ENCODE data around the gene IL2RG.

IL2RG gene

GRCh38 chrX:71143508-71143907 lies 32.1 kb upstream of the IL2RG start:
- no peak for DNase-seq
- H3K27ac ChIP-seq (ENCODE audit: insufficient read depth, low read length, poor library complexity, severe bottlenecking), result no peak overlapping the region

GRCh38 chrX:71140440-71140839 lies 29.1 kb upstream of the IL2RG start:
- no peak overlapping the region for H3K4me3 ChIP-seq (ENCODE audit: insufficient read depth, low read depth, low read length, poor library complexity, severe bottlenecking)
- H3K9me3 ChIP-seq (ENCODE audit: control insufficient read depth, low read length), result no peaks in the 10 kb centered on the region
- no peak overlapping the region for H3K27ac ChIP-seq (ENCODE audit: insufficient read depth, low read length, poor library complexity, severe bottlenecking)
- no peaks in the 10 kb centered on the region for H3K27me3 ChIP-seq (replicated peaks; ENCODE audit: control insufficient read depth, insufficient read depth, low read length, poor library complexity, severe bottlenecking)
- no peak for DNase-seq
- peaks cover 34% of the 10 kb centered on the region for H3K36me3 ChIP-seq (ENCODE audit: control insufficient read depth, insufficient read depth, low read length)
- H3K4me1 ChIP-seq (ENCODE audit: control insufficient read depth, insufficient read depth, low read length, poor library complexity, severe bottlenecking), result peaks cover 4% of the 10 kb centered on the region

More at GRCh38 chrX:71143508-71143907, 32.1 kb upstream of the IL2RG start:
- Histone ChIP-seq H3K4me1 (ENCODE audit: control insufficient read depth, insufficient read depth, low read length, poor library complexity, severe bottlenecking) (peaks cover 9% of the 10 kb centered on the region), H3K27me3 (replicated peaks; ENCODE audit: control insufficient read depth, insufficient read depth, low read length, poor library complexity, severe bottlenecking) (no peaks in the 10 kb centered on the region), H3K4me3 (ENCODE audit: insufficient read depth, low read depth, low read length, poor library complexity, severe bottlenecking) (no peak overlapping the region), H3K9me3 (ENCODE audit: control insufficient read depth, low read length) (no peaks in the 10 kb centered on the region), H3K36me3 (ENCODE audit: control insufficient read depth, insufficient read depth, low read length) (peaks cover 7% of the 10 kb centered on the region)

GRCh38 chrX:71131510-71131909 lies 20.1 kb upstream of the IL2RG start:
- Histone ChIP-seq H3K36me3 (ENCODE audit: control insufficient read depth, insufficient read depth, low read length) (peaks cover 41% of the 10 kb centered on the region), H3K4me1 (ENCODE audit: control insufficient read depth, insufficient read depth, low read length, poor library complexity, severe bottlenecking) (peaks cover 8% of the 10 kb centered on the region), H3K4me3 (ENCODE audit: insufficient read depth, low read depth, low read length, poor library complexity, severe bottlenecking) (no peak overlapping the region), H3K27me3 (replicated peaks; ENCODE audit: control insufficient read depth, insufficient read depth, low read length, poor library complexity, severe bottlenecking) (no peaks in the 10 kb centered on the region), H3K9me3 (ENCODE audit: control insufficient read depth, low read length) (no peaks in the 10 kb centered on the region), H3K27ac (ENCODE audit: insufficient read depth, low read length, poor library complexity, severe bottlenecking) (no peak overlapping the region)
- DNase-seq, result no peak

- peaks cover 8% of the 10 kb centered on the region for H3K4me1 ChIP-seq (ENCODE audit: control insufficient read depth, insufficient read depth, low read length, poor library complexity, severe bottlenecking)
- no peaks in the 10 kb centered on the region for H3K27me3 ChIP-seq (replicated peaks; ENCODE audit: control insufficient read depth, insufficient read depth, low read length, poor library complexity, severe bottlenecking)
- no peak overlapping the region for H3K4me3 ChIP-seq (ENCODE audit: insufficient read depth, low read depth, low read length, poor library complexity, severe bottlenecking)
- DNase-seq, result peak; percentile 57 to 63 (median 62)
- peaks cover 44% of the 10 kb centered on the region for H3K36me3 ChIP-seq (ENCODE audit: control insufficient read depth, insufficient read depth, low read length)
- H3K9me3 ChIP-seq (ENCODE audit: control insufficient read depth, low read length), result no peaks in the 10 kb centered on the region
- H3K27ac ChIP-seq (ENCODE audit: insufficient read depth, low read length, poor library complexity, severe bottlenecking), result no peak overlapping the region
These were observed 17.8 kb upstream of the IL2RG start for GRCh38 chrX:71128915-71129765.

- Histone ChIP-seq H3K9me3 (ENCODE audit: control insufficient read depth, low read length) (no peaks in the 10 kb centered on the region), H3K4me3 (ENCODE audit: insufficient read depth, low read depth, low read length, poor library complexity, severe bottlenecking) (no peak overlapping the region), H3K4me1 (ENCODE audit: control insufficient read depth, insufficient read depth, low read length, poor library complexity, severe bottlenecking) (peaks cover 8% of the 10 kb centered on the region), H3K27ac (ENCODE audit: insufficient read depth, low read length, poor library complexity, severe bottlenecking) (no peak overlapping the region), H3K36me3 (ENCODE audit: control insufficient read depth, insufficient read depth, low read length) (peaks cover 44% of the 10 kb centered on the region), H3K27me3 (replicated peaks; ENCODE audit: control insufficient read depth, insufficient read depth, low read length, poor library complexity, severe bottlenecking) (no peaks in the 10 kb centered on the region)
- DNase-seq, result no peak
These were observed 16.9 kb upstream of the IL2RG start for GRCh38 chrX:71128166-71128833.

- peaks cover 7% of the 10 kb centered on the region for H3K4me1 ChIP-seq (ENCODE audit: control insufficient read depth, insufficient read depth, low read length, poor library complexity, severe bottlenecking)
- no peak for DNase-seq
- peak overlapping the region; percentile 86 for H3K4me3 ChIP-seq (ENCODE audit: insufficient read depth, low read depth, low read length, poor library complexity, severe bottlenecking)
- peaks cover 26% of the 10 kb centered on the region for H3K36me3 ChIP-seq (ENCODE audit: control insufficient read depth, insufficient read depth, low read length)
- H3K27ac ChIP-seq (ENCODE audit: insufficient read depth, low read length, poor library complexity, severe bottlenecking), result peak overlapping the region; percentile 91
- H3K27me3 ChIP-seq (replicated peaks; ENCODE audit: control insufficient read depth, insufficient read depth, low read length, poor library complexity, severe bottlenecking), result no peaks in the 10 kb centered on the region
- H3K9me3 ChIP-seq (ENCODE audit: control insufficient read depth, low read length), result no peaks in the 10 kb centered on the region
These were observed 7.7 kb upstream of the IL2RG start for GRCh38 chrX:71118985-71119535.

GRCh38 chrX:71118032-71118984 lies 6.9 kb upstream of the IL2RG start, which contains the start of gene MED12:
Gene MED12, plus strand, starts transcription at chrX:71118596. Its CDS starts 159 bp downstream, at chrX:71118755.
- Histone ChIP-seq H3K27me3 (replicated peaks; ENCODE audit: control insufficient read depth, insufficient read depth, low read length, poor library complexity, severe bottlenecking) (no peaks in the 10 kb centered on the region), H3K4me3 (ENCODE audit: insufficient read depth, low read depth, low read length, poor library complexity, severe bottlenecking) (peak within 1 kb of the TSS; percentile 86), H3K27ac (ENCODE audit: insufficient read depth, low read length, poor library complexity, severe bottlenecking) (peak within 1 kb of the TSS; percentile 91), H3K36me3 (ENCODE audit: control insufficient read depth, insufficient read depth, low read length) (peaks cover 25% of the 10 kb centered on the region), H3K9me3 (ENCODE audit: control insufficient read depth, low read length) (no peaks in the 10 kb centered on the region), H3K4me1 (ENCODE audit: control insufficient read depth, insufficient read depth, low read length, poor library complexity, severe bottlenecking) (peaks cover 12% of the 10 kb centered on the region)
- DNase-seq, result peak; percentile 63 to 70 (median 68)

- Histone ChIP-seq H3K4me1 (ENCODE audit: control insufficient read depth, insufficient read depth, low read length, poor library complexity, severe bottlenecking) (peaks cover 21% of the 10 kb centered on the region), H3K36me3 (ENCODE audit: control insufficient read depth, insufficient read depth, low read length) (peaks cover 15% of the 10 kb centered on the region), H3K27ac (ENCODE audit: insufficient read depth, low read length, poor library complexity, severe bottlenecking) (peak overlapping the region; percentile 91), H3K4me3 (ENCODE audit: insufficient read depth, low read depth, low read length, poor library complexity, severe bottlenecking) (no peak overlapping the region), H3K27me3 (replicated peaks; ENCODE audit: control insufficient read depth, insufficient read depth, low read length, poor library complexity, severe bottlenecking) (no peaks in the 10 kb centered on the region), H3K9me3 (ENCODE audit: control insufficient read depth, low read length) (no peaks in the 10 kb centered on the region)
- no peak for DNase-seq
These were observed 6.0 kb upstream of the IL2RG start for GRCh38 chrX:71117358-71117757.

GRCh38 chrX:71111921-71112431 lies 599 bp upstream of the IL2RG start:
- Histone ChIP-seq H3K4me3 (ENCODE audit: insufficient read depth, low read depth, low read length, poor library complexity, severe bottlenecking) (peak overlapping the region; percentile 61), H3K27ac (ENCODE audit: insufficient read depth, low read length, poor library complexity, severe bottlenecking) (peak overlapping the region; percentile 96), H3K36me3 (ENCODE audit: control insufficient read depth, insufficient read depth, low read length) (peaks cover 13% of the 10 kb centered on the region), H3K27me3 (replicated peaks; ENCODE audit: control insufficient read depth, insufficient read depth, low read length, poor library complexity, severe bottlenecking) (no peaks in the 10 kb centered on the region), H3K9me3 (ENCODE audit: control insufficient read depth, low read length) (no peaks in the 10 kb centered on the region), H3K4me1 (ENCODE audit: control insufficient read depth, insufficient read depth, low read length, poor library complexity, severe bottlenecking) (peaks cover 42% of the 10 kb centered on the region)
- peak in 2 of 3 donors; percentile 20 to 41 for DNase-seq
